ENCODE results near the gene DDI1.

GRCh38 chr11:104064034-104064630, 27.7 kb downstream of the DDI1 start:
- TF ChIP-seq CTCF (IDR thresholded peaks at IDR 0.05 in 2 of 3, conservative IDR thresholded peaks at IDR 0.05 in 1 of 3; ENCODE audit: control insufficient read depth in 2 of 3, extremely low read depth in 1 of 3, insufficient read depth in 1 of 3, low read depth in 3 of 3, low read length in 3 of 3) (no peak), YBX1 (IDR thresholded peaks at IDR 0.05) (no peak), SMAD5 (IDR thresholded peaks at IDR 0.05; ENCODE audit: low read depth) (no peak), KAT2A (conservative IDR thresholded peaks at IDR 0.05; ENCODE audit: control insufficient read depth, low read depth, low read length) (no peak), MEF2A (IDR thresholded peaks at IDR 0.05; ENCODE audit: insufficient read depth, low read depth, low read length) (no peak), CEBPB (IDR thresholded peaks at IDR 0.05; ENCODE audit: borderline replicate concordance in 1 of 2, low read depth in 2 of 2, low read length in 2 of 2) (no peak), POLR2AphosphoS5 (IDR thresholded peaks at IDR 0.05; ENCODE audit: low read length) (no peak), TBL1XR1 (IDR thresholded peaks at IDR 0.05; ENCODE audit: low read depth, low read length) (no peak), RAD21 (IDR thresholded peaks at IDR 0.05; ENCODE audit: insufficient read depth, low read depth, low read length) (no peak), RELA (IDR thresholded peaks at IDR 0.05; ENCODE audit: borderline replicate concordance, partially characterized antibody) (no peak), EP300 (IDR thresholded peaks at IDR 0.05; ENCODE audit: borderline replicate concordance in 1 of 2, control insufficient read depth in 1 of 2, low read depth in 2 of 2, low read length in 2 of 2) (no peak), FOXM1 (IDR thresholded peaks at IDR 0.05; ENCODE audit: low read depth, low read length) (no peak)
- TF ChIP-seq, protein P1, sequence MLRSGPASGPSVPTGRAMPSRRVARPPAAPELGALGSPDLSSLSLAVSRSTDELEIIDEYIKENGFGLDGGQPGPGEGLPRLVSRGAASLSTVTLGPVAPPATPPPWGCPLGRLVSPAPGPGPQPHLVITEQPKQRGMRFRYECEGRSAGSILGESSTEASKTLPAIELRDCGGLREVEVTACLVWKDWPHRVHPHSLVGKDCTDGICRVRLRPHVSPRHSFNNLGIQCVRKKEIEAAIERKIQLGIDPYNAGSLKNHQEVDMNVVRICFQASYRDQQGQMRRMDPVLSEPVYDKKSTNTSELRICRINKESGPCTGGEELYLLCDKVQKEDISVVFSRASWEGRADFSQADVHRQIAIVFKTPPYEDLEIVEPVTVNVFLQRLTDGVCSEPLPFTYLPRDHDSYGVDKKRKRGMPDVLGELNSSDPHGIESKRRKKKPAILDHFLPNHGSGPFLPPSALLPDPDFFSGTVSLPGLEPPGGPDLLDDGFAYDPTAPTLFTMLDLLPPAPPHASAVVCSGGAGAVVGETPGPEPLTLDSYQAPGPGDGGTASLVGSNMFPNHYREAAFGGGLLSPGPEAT (IDR thresholded peaks at IDR 0.05; ENCODE audit: low read depth), result no peak
- TF ChIP-seq, protein P2, sequence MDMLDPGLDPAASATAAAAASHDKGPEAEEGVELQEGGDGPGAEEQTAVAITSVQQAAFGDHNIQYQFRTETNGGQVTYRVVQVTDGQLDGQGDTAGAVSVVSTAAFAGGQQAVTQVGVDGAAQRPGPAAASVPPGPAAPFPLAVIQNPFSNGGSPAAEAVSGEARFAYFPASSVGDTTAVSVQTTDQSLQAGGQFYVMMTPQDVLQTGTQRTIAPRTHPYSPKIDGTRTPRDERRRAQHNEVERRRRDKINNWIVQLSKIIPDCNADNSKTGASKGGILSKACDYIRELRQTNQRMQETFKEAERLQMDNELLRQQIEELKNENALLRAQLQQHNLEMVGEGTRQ (IDR thresholded peaks at IDR 0.05; ENCODE audit: borderline replicate concordance, low read depth, low read length), result no peak

All from GM12878 (cell line).